Right cardiac atrium (tissue), 5 donors: ENCODE measurements around the gene SSC5D. TPM values are rescaled to one million over a fixed set of nuclear protein-coding genes. Genes with fewer than 3 reads are reported as not detected.

Source experiments
- ATAC-seq, 2 donors: fragments of 200-7000 bp; cut with Tn5 transposase; one replicate each; pipeline versions ENCODE4 v1.8.0 to v1.9.1; 2020; ENCODE audit warnings: moderate library complexity in 2 of 2, mild to moderate bottlenecking in 1 of 2
- DNase-seq, 3 donors: peaks; one replicate each; pipeline ENCODE4 v3.0.0-alpha.2; 2020
- H3K27ac ChIP-seq: one replicate; pipeline ENCODE4 v1.5.1; 2013; ENCODE audit warnings: mild to moderate bottlenecking, low read length, control low read depth, moderate library complexity
- H3K27me3 ChIP-seq: one replicate; pipeline ENCODE4 v1.6.1; 2013; ENCODE audit not compliant: control insufficient read depth, insufficient read depth
- H3K4me1 ChIP-seq: one replicate; pipeline ENCODE4 v1.6.1; 2013; ENCODE audit warnings: low read length; ENCODE audit not compliant: control insufficient read depth, insufficient read depth
- H3K4me3 ChIP-seq: one replicate; pipeline ENCODE4 v1.5.1; 2013; ENCODE audit warnings: low read length, control low read depth
- H3K9me3 ChIP-seq: one replicate; pipeline ENCODE4 v1.6.1; 2013; ENCODE audit warnings: low read length; ENCODE audit not compliant: control insufficient read depth
- WGBS: extraction: QIAGEN DNeasy Blood & Tissue Kit; methylation state at CpG from one replicate; pipeline ENCODE4 v1.1.7; 2013; 5-methylcytosine and 5-hydroxymethylcytosine counted together
- intact Hi-C, 4 donors: fragments of 100-400 bp; cut with DNase I; formaldehyde crosslinking; loops; one replicate each; pipeline versions ENCODE4 v1.11.0 to v1.14.0; 2022 to 2023
- polyA plus RNA-seq: library from polyadenylated mRNA; stranded (reverse); fragments of 200-250 nt; gene quantifications from one replicate; pipeline ENCODE4 v1.2.3, GENCODE V29; 2013
- total RNA-seq, 4 donors: library from RNA; stranded (reverse); fragmentation: NEBNext Ultra II Directional; extraction: Animal tissue kit (Norgen Biotek cat#: 25700); gene quantifications; one replicate each; pipeline ENCODE4 v1.2.1, GENCODE V29; 2021
- donor health status: healthy with polysubstance abuse.
- donor health status: DM: no; HTN: yes; CAD: no.
- donor health status: DM: no; HTN: no; CAD: no.
- donor health status: DM: no; HTN: yes; CAD: no; lungs with severe emphysema.
- donor health status: DM: yes; HTN: yes; CAD: no.

The SSC5D gene
- total and polyA plus RNA-seq, 5 donors = 4.4 to 10.2 (median 7.3) TPM

- Histone ChIP-seq H3K4me1 (peaks cover 1% of the 10 kb centered on the region), H3K27me3 (no peaks in the 10 kb centered on the region), H3K4me3 (no peak within 1 kb of the TSS), H3K9me3 (no peaks in the 10 kb centered on the region), H3K27ac (no peak within 1 kb of the TSS)
- DNase-seq (peak in 1 of 3 donors; percentile 42), ATAC-seq (no peak)
- WGBS = 76% methylated on average over 14 of the region's 14 CpGs
- intact Hi-C loops = loop anchor here in 3 of 4 donors (5.0 kb wide), 1 partner anchor 38 kb away; no protein-coding TSS in a partner anchor
These were observed 23.6 kb upstream of the SSC5D start, which contains the start of gene C19orf85 for GRCh38 chr19:55464662-55465054. Gene C19orf85 (minus strand): TSS chr19:55464751. CDS start chr19:55464554, 197 bp downstream.

GRCh38 chr19:55465460-55466240 lies 22.6 kb upstream of the SSC5D start:
- peaks cover 1% of the 10 kb centered on the region for H3K4me1 ChIP-seq
- ATAC-seq (no peak), DNase-seq (peak in 1 of 3 donors; percentile 26)
- H3K4me3 ChIP-seq = no peak overlapping the region
- no peaks in the 10 kb centered on the region for H3K9me3 ChIP-seq
- intact Hi-C loops = loop anchor here in 3 of 4 donors (5.0 kb wide), 1 partner anchor 37 kb away; no protein-coding TSS in a partner anchor
- no peaks in the 10 kb centered on the region for H3K27me3 ChIP-seq
- no peak overlapping the region for H3K27ac ChIP-seq
- WGBS = 85% methylated on average over 11 of the region's 11 CpGs

- peak in 1 of 3 donors; percentile 14 for DNase-seq
- Histone ChIP-seq H3K4me1 (peaks cover 1% of the 10 kb centered on the region), H3K4me3 (no peak overlapping the region), H3K27me3 (no peaks in the 10 kb centered on the region), H3K27ac (no peak overlapping the region), H3K9me3 (no peaks in the 10 kb centered on the region)
- intact Hi-C loops = loop anchor here in 3 of 4 donors (5.0 kb wide), 1 partner anchor 36 kb away; no protein-coding TSS in a partner anchor
- ATAC-seq = no peak
- 91% methylated on average over 4 of the region's 4 CpGs for whole genome bisulfite sequencing
These were observed 22.0 kb upstream of the SSC5D start for GRCh38 chr19:55466241-55466614.

- ATAC-seq (peak; percentile 90 to 91), DNase-seq (peak; percentile 78 to 92 (median 92))
- Histone ChIP-seq H3K27me3 (no peaks in the 10 kb centered on the region), H3K9me3 (no peaks in the 10 kb centered on the region), H3K4me3 (no peak overlapping the region), H3K27ac (no peak overlapping the region), H3K4me1 (no peaks in the 10 kb centered on the region)
- 27% methylated on average over 29 of the region's 29 CpGs for WGBS
- intact Hi-C loops = loop anchor here (2.0 to 5.0 kb wide), 2 partner anchors 35 to 37 kb away; no protein-coding TSS in a partner anchor
These were observed 20.8 kb upstream of the SSC5D start for GRCh38 chr19:55467236-55468053.

GRCh38 chr19:55468054-55468393 lies 20.2 kb upstream of the SSC5D start:
- 18% methylated on average over 4 of the region's 4 CpGs for WGBS
- no peak overlapping the region for H3K4me3 ChIP-seq
- DNase-seq (no peak), ATAC-seq (no peak)
- intact Hi-C loops = loop anchor here (2.0 to 5.0 kb wide), 2 partner anchors 34 to 37 kb away; no protein-coding TSS in a partner anchor
- H3K27me3 ChIP-seq = no peaks in the 10 kb centered on the region
- no peaks in the 10 kb centered on the region for H3K4me1 ChIP-seq
- no peaks in the 10 kb centered on the region for H3K9me3 ChIP-seq
- no peak overlapping the region for H3K27ac ChIP-seq

GRCh38 chr19:55471266-55471665 lies 17.0 kb upstream of the SSC5D start:
- no peaks in the 10 kb centered on the region for H3K9me3 ChIP-seq
- intact Hi-C loops = no loop called here
- H3K4me1 ChIP-seq = peaks cover 4% of the 10 kb centered on the region
- H3K27me3 ChIP-seq = no peaks in the 10 kb centered on the region
- no peak overlapping the region for H3K4me3 ChIP-seq
- no peak overlapping the region for H3K27ac ChIP-seq
- WGBS = 84% methylated on average over 13 of the region's 13 CpGs
- peak in 1 of 3 donors; percentile 29 for DNase-seq
- no peak for ATAC-seq

GRCh38 chr19:55472463-55472862 lies 15.8 kb upstream of the SSC5D start:
- no peak for ATAC-seq
- DNase-seq = peak in 1 of 3 donors; percentile 23
- intact Hi-C loops = no loop called here

GRCh38 chr19:55473225-55474012 lies 14.8 kb upstream of the SSC5D start:
- DNase-seq = peak in 1 of 3 donors; percentile 11
- 64% methylated on average over 16 of the region's 16 CpGs for WGBS
- no peaks in the 10 kb centered on the region for H3K9me3 ChIP-seq
- H3K27me3 ChIP-seq = no peaks in the 10 kb centered on the region
- H3K4me1 ChIP-seq = peaks cover 4% of the 10 kb centered on the region
- no peak overlapping the region for H3K4me3 ChIP-seq
- H3K27ac ChIP-seq = no peak overlapping the region
- ATAC-seq = no peak
- intact Hi-C loops = no loop called here

More at GRCh38 chr19:55472463-55472862, 15.8 kb upstream of the SSC5D start:
- Histone ChIP-seq H3K4me1 (peaks cover 4% of the 10 kb centered on the region), H3K4me3 (no peak overlapping the region), H3K27me3 (no peaks in the 10 kb centered on the region), H3K9me3 (no peaks in the 10 kb centered on the region), H3K27ac (no peak overlapping the region)
- 80% methylated on average over 8 of the region's 8 CpGs for WGBS

- no peaks in the 10 kb centered on the region for H3K9me3 ChIP-seq
- peaks cover 4% of the 10 kb centered on the region for H3K4me1 ChIP-seq
- ATAC-seq (no peak), DNase-seq (peak in 1 of 3 donors; percentile 44)
- no peak overlapping the region for H3K27ac ChIP-seq
- no peak overlapping the region for H3K4me3 ChIP-seq
- WGBS = 88% methylated on average over 19 of the region's 19 CpGs
- intact Hi-C loops = no loop called here
- H3K27me3 ChIP-seq = no peaks in the 10 kb centered on the region
These were observed 13.7 kb upstream of the SSC5D start for GRCh38 chr19:55474269-55475265.
